ENCODE data around the gene PBX4.

Gene PBX4

GRCh38 chr19:19624032-19624570 is 5.6 kb upstream of the PBX4 start:
- H3K4me3 ChIP-seq (ENCODE audit: low read depth, low read length), result no peak overlapping the region
- no peak for TF ChIP-seq CTCF (IDR thresholded peaks at IDR 0.05; ENCODE audit: borderline replicate concordance, insufficient read depth, low read depth, low read length)

- no peak overlapping the region for H3K4me3 ChIP-seq (ENCODE audit: low read depth, low read length)
- no peak for TF ChIP-seq CTCF (IDR thresholded peaks at IDR 0.05; ENCODE audit: borderline replicate concordance, insufficient read depth, low read depth, low read length)
Observed at GRCh38 chr19:19623383-19623782, 4.9 kb upstream of the PBX4 start.

DNA sequence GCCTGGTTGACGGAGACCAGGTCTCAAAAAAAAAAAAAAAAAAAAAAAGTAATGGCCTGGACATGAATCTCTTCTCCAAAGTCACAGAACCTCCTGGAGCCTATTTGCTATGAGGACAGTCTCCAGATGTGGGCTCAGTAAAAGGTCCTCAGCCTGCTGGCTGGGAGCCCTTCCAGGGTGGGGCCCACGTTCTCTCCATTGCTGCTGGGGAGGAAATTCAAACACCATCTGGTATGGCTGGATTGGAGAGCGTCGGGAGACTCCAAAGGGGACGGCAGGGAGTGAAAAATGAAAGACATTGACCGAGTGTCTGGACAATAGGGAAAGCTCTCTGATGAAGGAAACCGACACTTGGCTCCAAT is 1.3 kb upstream of the PBX4 start:
- TF ChIP-seq CTCF (IDR thresholded peaks at IDR 0.05; ENCODE audit: borderline replicate concordance, insufficient read depth, low read depth, low read length), result no peak
- no peak overlapping the region for H3K4me3 ChIP-seq (ENCODE audit: low read depth, low read length)

- TF ChIP-seq CTCF (IDR thresholded peaks at IDR 0.05; ENCODE audit: borderline replicate concordance, insufficient read depth, low read depth, low read length), result no peak
- peak overlapping the region; percentile 43 for H3K4me3 ChIP-seq (ENCODE audit: low read depth, low read length)
Observed at GRCh38 chr19:19619181-19619848, 828 bp upstream of the PBX4 start.

DNA sequence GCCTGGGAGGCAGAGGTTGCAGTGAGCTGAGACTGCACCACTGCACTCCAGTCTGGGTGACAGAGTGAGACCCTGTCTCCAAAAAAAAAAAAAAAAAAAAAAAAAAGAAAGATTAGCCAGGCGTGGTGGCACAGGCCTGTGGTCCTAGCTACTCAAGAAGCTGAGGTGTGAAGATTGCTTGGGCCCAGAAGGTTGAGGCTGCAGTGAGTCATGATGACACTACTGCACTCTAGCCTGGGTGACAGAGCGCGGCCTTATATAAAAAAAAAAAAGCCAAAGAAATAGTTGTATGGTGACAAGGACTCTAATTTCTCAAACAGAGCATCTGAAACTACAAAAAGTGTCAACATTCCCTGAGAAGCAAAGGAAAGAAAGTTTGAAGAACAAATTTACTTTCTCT is 3.4 kb downstream of the PBX4 start:
- no peak for TF ChIP-seq CTCF (IDR thresholded peaks at IDR 0.05; ENCODE audit: borderline replicate concordance, insufficient read depth, low read depth, low read length)
- no peak overlapping the region for H3K4me3 ChIP-seq (ENCODE audit: low read depth, low read length)

DNA sequence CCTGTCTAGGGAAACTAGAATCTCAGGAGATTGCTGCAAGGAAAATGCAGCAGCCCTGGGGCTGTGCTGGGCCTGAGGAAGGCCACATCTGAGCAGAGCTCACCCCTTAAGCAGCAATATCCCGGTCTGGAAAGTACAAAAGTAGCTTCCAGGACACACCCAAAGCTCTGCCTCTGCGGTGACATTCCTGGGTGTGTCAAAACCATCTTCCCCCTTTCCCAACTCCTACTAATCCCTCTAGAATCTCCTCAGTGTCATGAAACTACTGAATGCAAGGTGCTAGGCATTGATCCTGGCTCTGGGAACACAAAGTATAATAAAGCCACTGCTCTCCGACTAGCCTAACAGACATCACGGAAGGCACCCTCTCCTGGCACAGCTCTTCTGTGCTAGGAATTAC is 5.0 kb downstream of the PBX4 start:
- H3K4me3 ChIP-seq (ENCODE audit: low read depth, low read length), result no peak overlapping the region
- TF ChIP-seq CTCF (IDR thresholded peaks at IDR 0.05; ENCODE audit: borderline replicate concordance, insufficient read depth, low read depth, low read length), result no peak
